Limb (tissue), 2 donors: ENCODE data around the gene CSNK1G1.

Source experiments
- DNase-seq, 2 donors: peaks; one replicate each; pipeline ENCODE4 v3.0.0-alpha.2; 2016; ENCODE audit errors: extremely low spot score in 2 of 2

Gene CSNK1G1

DNA sequence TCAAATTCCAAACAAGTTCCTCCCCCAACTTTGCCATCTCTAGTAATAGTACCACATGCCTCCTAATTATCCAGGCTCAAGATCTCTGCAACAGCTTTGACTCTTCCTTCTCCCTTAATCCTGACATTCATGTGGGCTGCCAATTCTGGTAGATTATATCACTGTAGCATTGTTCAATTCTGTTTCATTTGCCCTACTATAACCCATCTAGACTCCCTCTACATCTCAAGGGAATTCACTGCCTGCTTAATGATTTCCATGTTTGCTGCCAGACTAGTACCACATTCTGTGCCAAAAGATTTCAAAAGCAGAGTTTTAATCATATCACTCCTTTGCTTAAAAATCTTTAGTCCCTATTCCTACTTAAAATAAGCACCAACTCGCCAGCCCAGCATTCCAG lies 158.5 kb downstream of the CSNK1G1 start:
- no peak for DNase-seq

DNA sequence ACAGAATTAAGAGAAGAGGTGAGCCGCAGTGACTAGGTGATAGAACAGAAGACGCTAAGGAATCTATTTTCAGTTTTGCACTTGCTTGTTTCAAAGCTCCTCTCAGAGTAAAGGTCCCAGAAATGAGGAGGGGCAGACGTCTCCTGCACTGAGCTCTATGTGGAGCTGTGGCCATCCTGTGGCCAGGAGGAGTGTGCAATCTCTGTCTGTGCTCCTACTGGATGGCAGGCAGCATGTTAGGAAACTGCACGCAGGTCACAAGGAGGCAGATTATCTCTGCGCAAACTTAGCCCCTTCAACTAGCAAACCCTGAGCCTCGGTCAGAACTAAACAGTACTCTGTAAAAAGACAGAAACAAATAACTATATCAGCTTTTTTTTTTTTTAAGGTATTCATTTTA lies 162.0 kb downstream of the CSNK1G1 start:
- no peak for DNase-seq

DNA sequence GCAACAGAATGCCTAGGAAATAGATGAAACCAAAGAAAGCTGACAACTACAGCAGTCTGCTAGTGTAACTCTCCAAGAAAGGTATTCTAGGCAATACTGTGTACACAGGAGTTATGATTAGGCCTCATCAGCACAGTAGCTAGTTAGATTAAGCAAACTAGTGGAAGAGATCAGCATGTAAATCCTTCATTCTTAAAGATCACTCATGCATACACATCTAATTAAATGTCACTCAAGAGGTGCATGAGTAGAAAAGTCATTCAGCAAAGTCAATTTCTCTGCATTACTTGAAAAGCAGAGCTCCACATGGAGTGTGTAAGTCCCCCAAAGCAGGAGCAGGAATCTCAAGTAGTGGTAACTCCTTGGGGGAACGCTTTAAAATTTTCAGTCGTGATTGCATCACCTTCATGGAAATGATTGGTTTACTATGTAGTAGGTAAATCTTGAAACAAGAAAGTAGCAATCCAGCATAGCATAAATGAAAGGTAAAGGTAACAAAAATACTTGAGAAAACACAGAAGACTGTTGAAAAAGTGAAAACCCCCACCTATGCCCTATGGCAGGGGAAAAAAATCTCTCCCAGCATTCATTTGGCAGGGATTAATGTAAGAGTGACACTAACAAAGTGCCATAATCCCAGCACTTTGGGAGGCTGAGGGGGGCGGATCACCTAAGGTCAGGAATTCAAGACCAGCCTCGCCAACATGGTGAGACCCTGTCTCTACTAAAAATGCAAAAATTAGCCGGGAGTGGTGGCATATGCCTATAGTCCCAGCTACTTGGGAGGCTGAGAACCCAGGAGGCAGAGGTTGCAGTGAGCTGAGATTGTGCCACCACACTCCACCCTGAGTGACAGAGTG lies 163.8 kb downstream of the CSNK1G1 start:
- no peak for DNase-seq

DNA sequence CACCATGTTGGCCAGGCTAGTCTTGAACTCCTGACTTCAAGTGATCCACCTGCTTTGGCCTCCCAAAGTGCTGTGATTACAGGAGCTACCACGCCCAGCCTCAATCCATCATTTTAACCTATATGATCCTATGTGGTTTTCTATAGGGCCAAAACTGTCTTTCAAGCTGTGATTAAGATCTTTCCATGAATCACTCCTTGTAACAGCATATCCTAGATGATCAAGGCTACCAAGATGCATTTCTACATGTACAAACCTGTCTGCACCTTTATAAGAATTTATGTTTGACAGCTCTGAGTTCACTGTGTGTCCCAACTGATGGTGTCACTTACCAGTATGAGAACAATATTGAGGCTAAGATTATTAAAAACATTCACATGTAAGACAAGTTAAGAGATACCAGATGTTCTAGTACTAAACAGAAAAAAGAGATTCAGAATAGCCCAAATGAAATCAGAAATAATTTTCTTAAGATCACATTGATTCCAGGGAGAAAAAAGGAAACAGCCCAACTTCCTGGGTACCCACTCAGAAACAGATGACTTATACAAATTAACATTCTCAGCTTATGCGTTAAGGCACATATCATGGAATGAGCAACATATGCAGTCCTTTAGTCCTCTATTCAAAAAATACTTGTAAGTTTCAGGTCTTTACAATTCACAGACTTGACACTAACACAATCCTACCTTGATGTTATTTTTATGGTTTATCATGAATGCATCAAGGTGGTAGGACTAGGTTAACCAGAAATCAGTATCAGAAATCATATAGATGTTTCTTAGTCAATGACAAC lies 168.4 kb downstream of the CSNK1G1 start:
- DNase-seq = no peak

DNA sequence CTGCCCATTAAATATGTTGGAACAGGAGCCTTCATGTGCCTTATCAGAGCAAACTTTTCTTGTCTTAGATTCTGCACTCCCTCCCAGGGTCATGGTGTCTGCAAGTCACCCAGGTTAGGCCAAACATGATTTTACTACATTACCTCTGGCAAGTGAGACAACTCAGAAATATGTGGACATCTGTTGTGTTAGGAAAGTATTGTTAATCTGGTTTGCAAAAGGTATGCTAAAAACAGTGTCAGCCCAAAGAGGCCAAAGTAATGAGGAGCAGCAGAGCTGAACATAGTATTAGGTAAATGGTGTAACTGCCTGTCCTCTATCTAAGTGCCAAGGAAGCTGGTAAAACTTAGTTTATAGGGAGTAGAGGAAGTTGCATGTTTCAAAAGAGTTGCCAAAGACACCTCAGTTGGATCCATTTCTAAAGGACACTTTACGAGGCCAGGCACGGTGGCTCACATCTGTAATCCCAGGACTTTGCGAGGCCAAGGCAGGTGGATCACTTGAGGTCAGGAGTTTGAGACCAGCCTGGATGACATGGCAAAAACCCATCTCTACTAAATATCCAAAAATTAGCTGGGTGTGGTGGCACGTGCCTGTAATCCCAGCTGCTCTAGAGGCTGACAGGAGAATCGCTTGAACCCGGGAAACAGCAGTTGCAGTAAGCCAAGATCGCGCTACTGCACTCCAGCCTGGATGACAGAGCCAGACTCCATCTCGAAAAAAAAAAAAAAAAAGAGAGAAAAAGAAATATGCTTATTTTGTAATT lies 170.6 kb downstream of the CSNK1G1 start:
- DNase-seq = no peak

DNA sequence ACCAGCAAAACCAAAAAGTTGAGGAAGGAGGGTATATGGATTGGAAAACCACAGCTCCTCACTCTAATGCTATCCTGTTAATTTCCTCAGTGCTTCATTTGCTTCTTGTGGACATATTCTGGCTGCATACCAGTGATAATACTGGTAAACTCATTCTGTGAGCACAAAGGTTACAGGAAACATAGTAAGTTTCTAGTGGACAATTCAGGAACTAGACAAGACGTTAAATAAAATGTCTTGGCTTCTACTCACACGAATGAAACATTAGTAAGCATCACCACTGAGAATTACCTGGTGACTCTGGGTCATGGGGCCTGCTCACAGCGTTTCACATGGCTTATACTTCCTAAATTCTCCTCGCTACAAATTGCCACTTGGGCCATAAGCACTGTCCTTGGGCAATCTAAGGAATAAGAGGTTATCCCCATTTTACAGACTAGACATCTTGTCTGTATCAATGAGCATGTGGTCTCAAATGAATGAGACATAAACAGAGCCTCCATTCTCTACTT lies 173.1 kb downstream of the CSNK1G1 start:
- no peak for DNase-seq

DNA sequence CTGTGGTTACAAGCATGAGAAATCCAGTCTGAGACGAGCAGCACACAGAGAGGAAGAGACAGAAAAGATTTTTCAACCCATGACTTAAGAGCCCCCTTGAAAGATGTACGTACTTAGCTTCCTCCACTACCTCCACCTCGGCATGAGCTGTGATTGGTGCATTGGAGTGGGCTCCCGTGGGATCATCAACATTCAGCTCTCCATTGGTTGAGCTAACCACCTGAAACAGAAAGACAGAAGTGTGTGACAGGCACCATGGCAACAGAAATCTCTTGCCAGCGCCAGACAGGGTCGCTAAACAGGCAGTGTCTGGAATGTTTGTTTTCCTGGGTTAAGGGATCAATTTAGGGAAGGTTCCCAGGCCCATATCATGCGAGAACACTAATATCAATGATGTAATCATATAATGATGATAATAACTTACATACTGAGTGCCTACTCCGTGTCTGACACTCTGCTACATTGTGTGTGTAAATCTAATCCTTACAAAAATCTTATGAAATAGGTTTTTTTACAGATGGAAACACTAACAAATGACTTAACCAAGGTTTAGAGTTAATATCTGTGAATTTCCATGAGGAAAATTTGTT lies 175.6 kb downstream of the CSNK1G1 start:
- peak in 1 of 2 donors; percentile 43 for DNase-seq

DNA sequence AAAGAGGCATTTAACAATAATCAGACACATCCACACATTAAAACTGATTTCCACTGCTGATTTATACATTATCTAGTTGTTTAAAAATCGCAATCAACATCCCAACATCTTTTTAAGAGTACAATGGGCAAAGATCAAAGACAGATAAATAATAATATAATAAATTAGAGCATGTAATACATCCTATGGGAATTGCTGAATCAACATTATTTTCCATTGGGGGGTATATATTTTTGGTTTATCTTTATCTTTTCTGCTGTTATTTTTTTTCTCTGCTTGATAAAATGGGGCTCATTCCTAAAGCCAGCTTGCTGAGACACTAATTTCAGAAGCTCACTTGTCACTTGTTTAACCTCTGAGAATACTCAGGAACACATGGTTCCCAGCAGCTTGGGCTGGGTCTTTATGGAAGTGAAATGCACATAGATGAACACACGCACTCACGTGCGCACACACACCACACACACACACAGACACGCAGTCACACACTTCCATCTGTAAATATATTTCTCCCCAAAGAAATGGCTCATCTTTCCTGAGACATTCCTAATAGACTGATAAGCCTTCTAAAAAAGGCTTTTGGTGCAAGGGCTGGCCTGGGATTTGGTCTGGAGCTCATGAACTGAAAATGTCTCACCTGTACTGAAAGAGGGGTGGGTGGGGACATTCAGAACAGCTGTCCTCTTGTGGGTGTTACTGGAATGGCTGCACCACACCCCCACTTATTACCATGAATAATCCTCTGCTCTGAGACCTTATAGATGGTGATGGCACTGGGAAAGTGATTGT lies 189.7 kb downstream of the CSNK1G1 start:
- DNase-seq = no peak

DNA sequence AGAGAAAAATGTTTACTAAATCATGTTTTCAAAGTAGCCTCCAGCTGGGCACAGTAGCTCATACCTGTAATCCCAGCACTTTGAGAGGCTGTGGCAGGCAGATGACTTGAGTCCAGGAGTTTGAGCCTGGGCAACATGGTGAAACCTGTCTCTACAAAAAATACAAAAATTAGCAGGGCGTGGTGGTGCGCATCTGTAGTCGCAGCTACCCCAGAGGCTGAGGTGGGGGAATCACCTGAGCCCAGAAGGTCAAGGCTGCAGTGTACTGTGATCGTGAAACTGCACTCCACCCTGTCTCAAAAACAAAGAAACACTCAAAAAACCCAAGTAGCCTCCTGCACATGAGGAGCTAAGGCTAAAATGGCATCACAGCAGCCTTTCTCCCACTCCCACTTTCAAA lies 191.5 kb downstream of the CSNK1G1 start:
- DNase-seq = no peak

DNA sequence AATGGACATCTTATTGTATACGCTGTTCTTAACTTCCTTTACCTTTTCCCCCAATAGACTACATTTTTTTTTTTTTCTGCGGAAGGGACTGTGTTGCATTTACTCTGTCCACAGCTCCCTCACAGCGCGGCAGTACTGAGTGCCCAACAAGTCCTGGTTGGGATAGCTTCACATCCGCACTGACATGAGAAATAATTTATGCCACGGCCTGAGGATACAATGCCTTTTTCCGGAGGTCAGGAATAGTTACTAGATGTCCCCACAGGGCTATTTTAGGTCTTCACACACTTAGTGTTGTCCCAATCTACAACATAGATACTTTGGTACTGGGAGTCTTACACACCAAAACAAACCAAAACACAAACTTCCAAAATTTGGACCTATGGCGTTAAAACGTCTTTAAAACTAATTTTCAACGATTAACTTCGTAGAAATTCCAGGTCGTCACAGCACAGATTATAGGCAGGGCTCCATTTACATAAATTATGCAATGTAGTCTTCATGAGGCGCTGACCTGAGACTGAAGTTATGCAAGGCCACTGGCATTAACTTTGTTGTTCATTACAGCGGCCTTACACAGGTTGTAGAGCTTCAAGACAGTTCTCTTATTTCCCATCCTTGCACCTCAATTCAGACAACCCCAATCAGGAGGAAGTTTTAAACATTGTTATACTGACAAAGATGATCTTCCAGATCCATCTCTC lies 192.2 kb downstream of the CSNK1G1 start:
- DNase-seq = no peak

DNA sequence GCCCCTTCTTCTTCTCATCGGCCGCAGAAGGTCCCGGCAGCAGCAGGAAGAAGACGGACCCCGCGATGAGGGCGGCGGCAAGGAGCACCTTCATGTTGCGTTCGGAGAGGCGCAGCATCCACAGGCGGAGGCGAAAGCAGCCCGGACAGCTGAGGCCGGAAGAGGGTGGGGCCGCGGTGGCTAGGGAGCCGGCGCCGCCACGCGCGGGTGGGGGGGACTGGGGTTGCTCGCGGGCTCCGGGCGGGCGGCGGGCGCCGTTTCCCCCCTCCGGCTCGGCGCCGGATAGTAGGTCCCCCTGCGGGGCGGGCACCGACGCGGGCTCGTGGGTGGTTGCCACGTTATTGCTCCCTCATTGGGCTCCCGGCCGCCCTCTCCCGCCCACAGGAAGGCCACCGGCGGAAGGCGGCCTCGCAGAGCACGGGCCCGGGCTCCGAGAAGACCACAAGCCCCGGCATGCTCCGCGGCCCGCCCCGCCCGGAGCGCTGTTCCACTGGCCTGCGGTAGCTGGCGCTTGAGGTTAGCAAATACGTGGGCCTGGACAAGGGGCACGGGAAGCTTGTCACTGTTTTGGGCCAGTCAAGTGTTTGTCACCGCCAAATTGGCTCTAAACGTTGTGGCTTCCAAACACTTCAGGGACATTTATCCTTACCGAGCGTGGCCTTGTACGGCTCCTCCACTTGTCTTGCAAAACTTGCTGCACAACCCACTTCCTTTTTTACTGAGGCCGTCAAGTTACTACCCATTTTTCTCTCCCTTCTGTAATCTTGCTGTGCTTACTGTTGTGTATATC lies 192.9 kb downstream of the CSNK1G1 start, which contains the start of gene PPIB:
TSS of gene PPIB (minus strand) at position 154 of the 790 bp plus-strand sequence. CDS start at position 118, 36 bp downstream.
- peak; percentile 96 to 98 for DNase-seq

DNA sequence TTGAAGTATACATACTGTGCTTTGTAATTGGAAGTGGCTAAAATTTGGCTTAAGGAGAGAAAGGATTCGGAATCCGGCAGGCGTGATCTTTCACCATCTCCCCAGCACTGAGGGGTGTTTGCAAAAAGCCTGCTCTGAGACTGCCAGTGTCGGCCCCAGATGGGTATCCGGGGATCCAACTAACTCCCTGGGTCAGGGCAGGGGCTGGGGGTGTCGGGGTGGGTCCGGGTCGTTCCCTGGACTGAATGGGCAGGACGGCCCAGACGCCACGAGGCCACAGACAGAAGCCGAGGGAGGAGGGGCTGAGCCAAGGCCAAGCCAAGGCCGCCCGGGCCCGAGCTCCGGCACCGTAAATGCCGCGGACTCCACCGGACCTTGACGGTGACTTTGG lies 193.5 kb downstream of the CSNK1G1 start:
- DNase-seq = no peak

DNA sequence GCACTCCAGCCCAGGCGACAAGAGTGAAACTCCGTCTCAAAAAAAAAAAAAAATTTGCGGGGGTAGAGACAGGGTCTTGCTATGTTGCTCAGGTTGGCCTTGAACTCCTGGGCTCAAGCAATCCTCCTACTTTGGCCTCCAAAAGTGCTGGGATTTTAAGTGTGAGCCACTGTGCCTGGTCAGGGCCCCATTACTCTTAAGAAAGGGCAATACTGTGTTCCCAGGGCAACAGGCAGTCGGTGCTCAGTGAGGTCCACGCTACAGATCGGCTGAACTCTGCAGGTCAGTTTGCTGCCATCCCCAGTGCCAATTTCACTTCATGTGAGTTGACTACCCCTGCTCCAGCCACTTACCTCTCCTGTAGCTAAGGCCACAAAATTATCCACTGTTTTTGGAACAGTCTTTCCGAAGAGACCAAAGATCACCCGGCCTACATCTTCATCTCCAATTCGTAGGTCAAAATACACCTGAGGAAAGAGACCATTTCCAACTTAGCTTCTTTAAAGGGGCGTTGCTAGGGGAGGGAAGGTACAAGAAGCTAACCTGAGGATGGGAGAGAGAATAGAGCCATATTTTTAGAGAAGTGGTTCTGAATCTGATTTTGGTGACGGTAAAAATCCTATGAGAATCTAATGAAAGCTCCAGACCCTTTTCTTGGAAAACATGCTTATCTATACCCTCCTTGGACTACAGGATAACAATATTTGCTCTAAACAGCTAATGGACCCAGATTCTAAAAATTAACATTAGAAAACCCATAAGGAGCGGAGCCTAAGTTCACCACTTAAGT lies 194.1 kb downstream of the CSNK1G1 start:
- DNase-seq = no peak

DNA sequence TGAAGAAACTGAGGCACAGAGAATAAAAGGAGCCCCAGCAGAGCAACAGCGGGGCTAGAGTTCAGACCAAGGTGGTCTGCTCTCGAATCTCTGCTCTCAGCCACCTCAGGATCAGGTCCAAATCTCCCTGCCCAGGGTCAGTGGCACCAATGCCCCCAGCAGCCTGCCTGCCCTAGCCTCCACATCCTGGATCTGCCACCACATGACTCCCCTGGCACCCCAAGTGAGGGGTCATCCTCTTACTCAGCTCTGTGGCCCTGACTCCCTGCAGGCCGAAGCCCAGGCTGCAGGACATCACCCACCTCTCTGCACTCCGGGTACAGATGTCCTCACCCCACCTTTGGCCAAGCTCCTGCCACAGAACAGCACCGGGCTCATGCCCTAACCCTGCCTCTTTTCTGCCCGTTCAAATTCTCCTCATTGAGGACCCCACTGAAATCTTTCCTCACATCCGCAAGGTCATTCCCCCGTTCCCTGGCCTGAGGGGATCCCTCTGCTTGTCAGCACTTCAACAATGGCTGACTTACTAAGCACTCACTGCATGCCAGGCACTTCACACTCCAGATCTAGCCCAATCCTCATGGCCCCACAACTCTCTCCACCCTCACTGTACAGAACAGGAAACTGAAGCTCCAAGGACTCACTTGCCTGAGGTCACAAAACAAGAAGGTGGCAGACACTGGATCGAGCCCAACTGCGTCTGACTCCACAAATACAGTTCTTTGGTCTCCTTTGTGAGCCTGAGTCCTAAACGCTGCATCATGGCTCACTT lies 197.4 kb downstream of the CSNK1G1 start:
- no peak for DNase-seq

DNA sequence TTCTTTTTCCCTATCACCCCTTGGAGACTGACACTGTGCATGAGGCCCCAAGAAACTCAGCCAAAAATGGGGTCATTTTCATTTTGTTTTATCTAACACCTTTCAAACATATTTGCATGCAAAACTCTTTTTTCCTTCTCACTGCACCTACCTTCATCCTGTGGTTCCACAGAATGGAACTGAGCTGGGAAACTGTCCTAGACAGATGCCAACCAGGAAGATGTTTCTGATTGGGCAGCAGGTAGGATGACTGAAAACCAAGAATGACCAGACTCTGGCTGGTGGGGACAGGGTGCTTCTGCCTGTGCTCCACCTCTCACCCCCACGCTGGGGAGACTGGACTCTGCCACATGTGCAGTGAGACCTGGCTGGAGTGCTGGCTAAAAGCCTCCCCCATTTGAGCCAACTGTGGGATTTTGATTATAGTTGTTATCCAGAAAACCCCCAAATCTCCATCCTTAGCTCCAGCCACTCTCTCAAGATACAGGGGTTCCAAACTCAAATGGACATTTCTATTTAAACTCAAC lies 198.3 kb downstream of the CSNK1G1 start:
- no peak for DNase-seq

DNA sequence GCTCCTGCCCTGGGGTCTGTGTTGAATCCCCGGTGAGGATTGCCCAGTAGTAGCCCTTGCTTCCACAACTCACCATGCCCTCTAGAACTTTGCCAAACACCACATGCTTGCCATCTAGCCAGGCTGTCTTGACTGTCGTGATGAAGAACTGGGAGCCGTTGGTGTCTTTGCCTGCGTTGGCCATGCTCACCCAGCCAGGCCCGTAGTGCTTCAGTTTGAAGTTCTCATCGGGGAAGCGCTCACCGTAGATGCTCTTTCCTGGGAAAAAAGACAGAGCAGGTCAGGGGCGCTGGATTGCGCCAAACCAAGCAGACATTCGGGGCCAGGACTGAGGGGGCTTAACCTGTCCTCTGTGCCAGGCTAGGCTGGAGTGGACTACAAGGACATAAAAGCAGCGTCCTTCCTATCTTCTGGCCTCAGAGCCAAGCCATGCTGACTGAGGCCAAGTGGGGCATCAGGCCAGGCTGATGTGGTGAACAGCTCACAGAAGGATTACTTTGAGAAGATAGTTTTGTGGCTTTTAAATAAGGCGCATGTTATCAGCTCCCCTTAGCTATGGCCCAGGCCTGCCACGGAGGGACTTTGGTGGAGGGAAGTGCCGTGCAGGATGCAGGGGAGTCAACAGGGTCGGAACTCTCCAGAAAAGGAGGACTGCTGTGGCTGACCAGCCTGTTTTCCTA lies 199.2 kb downstream of the CSNK1G1 start:
- no peak for DNase-seq
